Measurements from ENCODE around the gene IL17RD. TPM values are rescaled to one million over a fixed set of nuclear protein-coding genes. Genes with fewer than 3 reads are reported as not detected.

The IL17RD gene
- total RNA-seq (10 to 100 TPM in 1 of 9 donors, 1 to 10 TPM in 8; 3.5 to 11.3 (median 6.2) TPM), polyA plus RNA-seq (1 to 10 TPM; 1.4 to 2.4 TPM)
- long read RNA-seq, donor 1, full-length matches to known transcripts = 3 of 8 reads
- long read RNA-seq, donor 1, partial matches to known transcripts = 1 of 8 reads
- long read RNA-seq, donor 1, other reads (novel, unspliced or antisense) = 4 of 8 reads
- long read RNA-seq, donor 2, full-length matches to known transcripts = 1 of 3 reads
- long read RNA-seq, donor 2, partial matches to known transcripts = 0 of 3 reads
- long read RNA-seq, donor 2, other reads (novel, unspliced or antisense) = 2 of 3 reads
- long read RNA-seq, donor 3, full-length matches to known transcripts = 2 of 2 reads
- long read RNA-seq, donor 3, partial matches to known transcripts = 0 of 2 reads
- long read RNA-seq, donor 3, other reads (novel, unspliced or antisense) = 0 of 2 reads

- WGBS, 4 donors = 0 to 1% (median 0%) methylated on average over 30 to 98 of the region's 98 CpGs
- peak within 1 kb of the TSS; percentile 72 to 97 (median 85) for H3K4me3 ChIP-seq
- no peaks in the 10 kb centered on the region for H3K36me3 ChIP-seq
- peak; percentile 83 to 90 (median 88) for DNase-seq
- no peaks in the 10 kb centered on the region for H3K9me3 ChIP-seq
- peaks cover 0 to 56% (median 32%) of the 10 kb centered on the region in 12 donors for H3K4me1 ChIP-seq
- peak; percentile 77 to 94 (median 88) for ATAC-seq
- peaks cover 0 to 38% (median 0%) of the 10 kb centered on the region in 9 donors for H3K27me3 ChIP-seq
- intact Hi-C loops (cut with DNase I) = loop anchor here in 7 of 10 donors (5.0 to 10.0 kb wide), 5 partner anchors 38 to 592 kb away; partner anchors contain the start of genes APPL1 (in 3 of the 7) and SLMAP (in 1 of the 7)
- peak within 1 kb of the TSS in 11 of 12 donors; percentile 20 to 82 (median 66) for H3K27ac ChIP-seq
- no peak for TF ChIP-seq CTCF (IDR thresholded peaks at IDR 0.05)
- peak in 1 of 2 donors; percentile 60 for TF ChIP-seq POLR2A (IDR thresholded peaks at IDR 0.05)
Measured at GRCh38 chr3:57164657-57165573, at the start of gene IL17RD. IL17RD (minus strand) TSS chr3:57165353; CDS start chr3:57165286, 67 bp downstream.

GRCh38 chr3:57206423-57206822, 41.3 kb upstream of the IL17RD start:
- Histone ChIP-seq H3K4me3 (no peak overlapping the region), H3K9me3 (no peaks in the 10 kb centered on the region), H3K27ac (no peak overlapping the region), H3K36me3 (no peaks in the 10 kb centered on the region), H3K4me1 (no peaks in the 10 kb centered on the region), H3K27me3 (no peaks in the 10 kb centered on the region)
- DNase-seq (no peak), ATAC-seq (no peak)
- WGBS, 4 donors = 89 to 97% (median 95%) methylated on average over 2 of the region's 2 CpGs
- no peak for TF ChIP-seq POLR2A (IDR thresholded peaks at IDR 0.05)
- no peak for TF ChIP-seq CTCF (IDR thresholded peaks at IDR 0.05)
- intact Hi-C loops (cut with DNase I) = no loop called here

GRCh38 chr3:57199895-57200297, 34.7 kb upstream of the IL17RD start, which contains the start of gene HESX1:
HESX1 (minus strand) TSS chr3:57199978; CDS start chr3:57199918, 60 bp downstream.
- Histone ChIP-seq H3K4me1 (no peaks in the 10 kb centered on the region), H3K4me3 (no peak within 1 kb of the TSS), H3K9me3 (no peaks in the 10 kb centered on the region), H3K36me3 (no peaks in the 10 kb centered on the region), H3K27ac (no peak within 1 kb of the TSS), H3K27me3 (no peaks in the 10 kb centered on the region)
- 43 to 69% (median 60%) methylated on average over 4 of the region's 4 CpGs for WGBS, 4 donors
- no peak for DNase-seq
- intact Hi-C loops (cut with DNase I) = loop anchor here in 1 of 10 donors (2.0 kb wide), 1 partner anchor 21 kb away; no protein-coding TSS in a partner anchor
- TF ChIP-seq POLR2A (IDR thresholded peaks at IDR 0.05) = no peak
- TF ChIP-seq CTCF (IDR thresholded peaks at IDR 0.05) = no peak
- no peak for ATAC-seq

Data from heart left ventricle (tissue), 16 donors.